ENCODE measurements around the gene RPL27A.

Gene RPL27A

GRCh38 chr11:8701891-8702597, 19.5 kb downstream of the RPL27A start:
- DNase-seq (ENCODE audit: low spot score): no peak

- DNase-seq (ENCODE audit: low spot score): no peak
Observed at GRCh38 chr11:8702598-8702915, 20.0 kb downstream of the RPL27A start.

- no peak for DNase-seq (ENCODE audit: low spot score)
Observed at GRCh38 chr11:8704136-8704535, 21.5 kb downstream of the RPL27A start.

DNA sequence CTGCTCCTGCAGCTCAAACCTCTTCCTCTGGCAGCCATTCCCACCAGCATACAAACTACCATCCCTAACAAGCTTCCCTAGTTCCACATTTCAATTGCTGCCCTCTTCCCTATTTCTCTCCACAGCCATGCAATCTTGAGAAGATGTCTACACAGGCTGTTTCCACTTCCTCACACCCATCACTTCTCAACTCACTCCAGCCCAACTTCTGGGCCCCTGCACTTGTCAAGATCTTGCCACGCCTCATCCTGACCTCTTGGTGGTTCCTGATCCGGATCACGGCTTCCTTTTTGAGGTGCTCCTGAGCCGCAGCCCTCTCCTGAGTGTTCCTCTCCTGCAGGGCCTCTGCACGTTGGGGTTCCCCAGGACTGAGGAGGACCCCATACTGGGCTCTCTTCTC, 22.6 kb downstream of the RPL27A start:
- no peak for DNase-seq (ENCODE audit: low spot score)

DNA sequence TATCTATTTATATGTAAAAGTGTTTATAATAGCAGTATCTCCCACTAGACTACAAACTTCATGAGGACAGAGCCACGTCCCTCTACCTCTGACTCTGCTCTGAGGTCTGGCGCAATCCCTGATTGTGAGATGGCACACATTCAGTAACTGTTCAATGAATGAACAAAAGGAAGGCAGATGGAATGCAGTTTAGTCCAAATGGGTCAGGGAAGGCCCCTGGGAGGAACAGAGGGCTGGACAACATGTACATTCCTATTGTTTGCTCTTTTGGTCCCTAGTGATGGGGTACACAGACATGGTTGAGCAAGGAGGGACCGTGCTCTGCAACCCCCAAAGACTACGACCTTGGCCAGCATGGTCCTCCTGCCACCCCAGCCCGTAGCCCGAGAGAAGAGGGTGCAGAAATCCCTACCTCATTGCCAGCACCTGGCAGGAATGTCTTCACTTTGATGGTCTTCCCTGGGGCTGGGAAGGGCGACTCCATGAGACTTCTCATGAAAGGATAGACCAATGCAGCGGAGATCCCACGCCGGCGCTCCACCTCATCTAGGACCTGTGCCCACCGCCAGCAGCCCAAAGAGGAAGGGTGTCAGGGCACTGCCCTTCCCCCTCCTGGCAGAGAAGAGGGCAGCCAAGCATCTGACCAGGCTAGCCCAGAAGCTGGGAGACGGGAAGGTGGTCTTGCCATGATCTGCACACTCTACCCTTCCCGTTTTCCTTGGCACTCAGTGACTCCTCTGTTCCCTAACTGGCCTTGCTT, 24.3 kb downstream of the RPL27A start:
- DNase-seq (ENCODE audit: low spot score): peak; percentile 62

- peak; percentile 31 for DNase-seq (ENCODE audit: low spot score)
Observed at GRCh38 chr11:8707541-8708191, 25.1 kb downstream of the RPL27A start.

- no peak for DNase-seq (ENCODE audit: low spot score)
Observed at GRCh38 chr11:8709002-8709672, 26.5 kb downstream of the RPL27A start.

GRCh38 chr11:8709777-8710176, 27.2 kb downstream of the RPL27A start:
- DNase-seq (ENCODE audit: low spot score): no peak

GRCh38 chr11:8711895-8712442, 29.4 kb downstream of the RPL27A start:
- no peak for DNase-seq (ENCODE audit: low spot score)

- no peak for DNase-seq (ENCODE audit: low spot score)
Observed at GRCh38 chr11:8712506-8712905, 29.9 kb downstream of the RPL27A start.

DNA sequence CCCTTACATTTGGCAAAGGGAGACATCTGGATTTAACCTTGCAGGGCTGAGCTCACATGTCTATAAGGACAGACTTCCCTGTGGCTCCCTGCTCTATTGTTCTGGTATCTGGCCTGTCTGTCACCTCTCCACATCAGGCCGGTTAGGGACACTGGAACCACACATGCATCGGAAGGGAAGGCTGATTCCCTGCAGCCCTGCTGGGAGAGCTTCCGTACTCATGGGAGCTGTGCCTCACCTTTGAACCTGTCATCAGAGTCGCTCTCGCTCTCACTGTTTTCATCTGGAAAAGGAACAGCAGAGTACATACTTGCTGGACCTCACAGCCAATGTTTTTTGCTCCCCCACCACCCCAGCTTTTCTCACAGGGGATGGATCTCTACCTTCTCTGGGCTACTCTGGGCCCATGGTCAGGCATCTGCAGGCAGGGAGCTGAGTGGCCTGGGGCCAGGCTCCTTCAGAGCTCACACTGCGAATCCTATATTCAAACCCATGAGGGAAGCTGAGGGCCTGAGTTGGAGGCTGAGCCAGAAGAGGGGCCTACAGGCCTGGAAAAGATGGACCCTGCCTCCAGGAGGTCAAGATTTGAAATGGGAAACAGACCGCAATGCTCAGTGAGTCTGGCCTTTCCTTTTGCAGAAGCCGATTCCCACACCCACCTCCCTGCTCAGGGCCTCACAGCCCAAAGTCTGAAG, 31.3 kb downstream of the RPL27A start:
- DNase-seq (ENCODE audit: low spot score): no peak

- DNase-seq (ENCODE audit: low spot score): no peak
Observed at GRCh38 chr11:8714622-8715225, 32.1 kb downstream of the RPL27A start.

DNA sequence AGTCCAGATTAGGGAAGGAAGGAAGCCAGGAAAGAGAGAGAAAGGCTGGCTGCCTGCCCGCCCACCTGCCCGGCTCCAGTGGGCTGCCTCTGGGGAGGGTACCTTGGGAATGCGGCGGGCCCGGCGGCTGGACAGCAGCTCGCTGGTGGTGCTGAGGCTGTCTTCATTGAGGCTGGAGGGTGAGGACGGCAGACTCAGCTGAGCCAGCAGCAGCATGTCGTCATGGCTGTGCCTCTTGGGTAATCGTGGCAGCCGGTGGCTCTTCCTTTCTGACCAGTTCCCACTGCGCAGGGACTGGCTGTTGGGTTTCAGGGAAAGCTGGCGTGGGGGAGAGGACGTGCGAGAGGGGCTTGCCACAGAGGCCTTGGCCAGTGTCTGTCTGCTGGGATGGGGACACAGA, 32.9 kb downstream of the RPL27A start:
- peak; percentile 49 for DNase-seq (ENCODE audit: low spot score)

- DNase-seq (ENCODE audit: low spot score): no peak
Observed at GRCh38 chr11:8717544-8717875, 34.9 kb downstream of the RPL27A start.

DNA sequence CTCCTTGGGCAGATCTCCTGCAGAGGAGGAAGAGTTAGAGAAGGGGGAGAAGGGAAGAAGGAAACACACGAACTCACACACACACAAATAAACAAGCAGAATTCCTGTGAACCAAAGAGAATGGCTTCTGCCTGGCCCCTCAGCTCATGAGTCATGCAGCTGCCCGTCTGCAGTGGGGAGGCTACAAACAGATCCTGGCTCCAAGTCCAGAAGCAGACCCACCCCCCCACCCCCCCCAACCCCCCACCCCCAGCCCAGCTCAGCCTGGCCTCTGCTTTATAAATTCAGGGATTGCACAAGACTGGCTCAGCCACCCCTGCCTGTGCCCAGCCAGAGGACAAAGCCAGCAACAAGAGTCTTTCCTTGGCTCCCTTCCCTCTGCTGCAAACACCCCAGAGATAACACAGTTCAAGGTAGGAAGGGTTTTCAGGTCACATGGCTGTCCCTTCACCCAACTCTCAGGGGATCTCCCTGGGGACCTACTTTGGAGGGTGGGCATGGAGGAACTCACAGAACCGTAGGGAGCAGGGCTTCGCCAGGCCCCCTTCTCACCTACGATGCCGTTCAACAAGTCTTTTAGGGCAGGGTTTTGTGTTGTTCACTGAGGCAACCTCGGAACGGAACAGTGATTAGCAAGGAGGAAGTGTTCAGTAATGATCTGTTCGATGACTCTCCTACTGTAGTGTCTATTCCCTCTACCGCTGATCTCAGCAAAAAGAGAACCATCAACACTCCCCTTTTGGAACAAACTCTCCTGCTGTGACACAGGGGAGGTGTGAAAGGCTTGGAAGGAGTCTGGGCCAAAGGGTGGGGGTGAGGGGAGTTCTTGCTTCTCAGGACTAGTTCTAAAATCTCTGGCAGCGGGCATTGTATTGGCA, 35.5 kb downstream of the RPL27A start:
- DNase-seq (ENCODE audit: low spot score): no peak

DNA sequence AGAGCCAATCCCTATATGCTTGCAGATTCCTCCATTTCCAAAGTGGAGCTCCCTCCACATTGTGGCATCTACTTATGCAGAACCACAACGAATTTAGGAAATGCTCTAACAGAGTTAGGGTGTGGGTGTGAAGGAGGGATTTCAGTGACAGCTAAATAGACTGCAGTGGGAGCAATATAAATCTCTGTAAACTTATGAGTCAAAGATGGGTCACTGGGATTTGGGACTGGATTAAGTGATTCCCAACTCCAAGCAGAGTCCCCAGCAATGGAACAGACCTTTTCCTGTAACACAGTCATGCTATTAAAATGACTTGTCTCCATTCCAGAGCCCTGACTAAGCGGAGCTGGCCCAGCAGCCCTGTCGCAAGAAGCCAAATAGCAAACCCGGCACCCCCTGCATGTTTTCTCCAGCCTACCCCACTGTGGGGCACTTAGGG, 36.6 kb downstream of the RPL27A start:
- peak; percentile 66 for DNase-seq (ENCODE audit: low spot score)

DNA sequence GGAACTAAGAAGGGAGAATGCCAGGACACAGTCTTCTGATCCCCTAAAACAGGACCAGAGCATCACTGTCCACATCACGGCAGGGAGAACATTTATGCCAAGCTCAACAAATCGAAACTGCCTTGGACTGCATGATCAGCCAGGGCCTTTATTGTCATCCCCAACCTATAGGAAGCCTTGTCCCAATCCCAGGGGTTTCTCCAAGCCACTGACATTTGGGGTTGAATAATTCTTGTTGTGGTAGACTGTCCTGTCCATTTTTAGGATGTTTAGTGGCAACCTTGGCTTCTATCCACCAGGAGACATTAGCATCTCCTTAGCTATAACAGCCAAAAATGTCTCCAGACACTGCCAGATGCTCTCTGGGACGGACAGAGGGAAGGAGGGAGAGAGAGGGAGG, 37.1 kb downstream of the RPL27A start:
- no peak for DNase-seq (ENCODE audit: low spot score)

- no peak for DNase-seq (ENCODE audit: low spot score)
Observed at GRCh38 chr11:8720352-8720751, 37.8 kb downstream of the RPL27A start.

DNA sequence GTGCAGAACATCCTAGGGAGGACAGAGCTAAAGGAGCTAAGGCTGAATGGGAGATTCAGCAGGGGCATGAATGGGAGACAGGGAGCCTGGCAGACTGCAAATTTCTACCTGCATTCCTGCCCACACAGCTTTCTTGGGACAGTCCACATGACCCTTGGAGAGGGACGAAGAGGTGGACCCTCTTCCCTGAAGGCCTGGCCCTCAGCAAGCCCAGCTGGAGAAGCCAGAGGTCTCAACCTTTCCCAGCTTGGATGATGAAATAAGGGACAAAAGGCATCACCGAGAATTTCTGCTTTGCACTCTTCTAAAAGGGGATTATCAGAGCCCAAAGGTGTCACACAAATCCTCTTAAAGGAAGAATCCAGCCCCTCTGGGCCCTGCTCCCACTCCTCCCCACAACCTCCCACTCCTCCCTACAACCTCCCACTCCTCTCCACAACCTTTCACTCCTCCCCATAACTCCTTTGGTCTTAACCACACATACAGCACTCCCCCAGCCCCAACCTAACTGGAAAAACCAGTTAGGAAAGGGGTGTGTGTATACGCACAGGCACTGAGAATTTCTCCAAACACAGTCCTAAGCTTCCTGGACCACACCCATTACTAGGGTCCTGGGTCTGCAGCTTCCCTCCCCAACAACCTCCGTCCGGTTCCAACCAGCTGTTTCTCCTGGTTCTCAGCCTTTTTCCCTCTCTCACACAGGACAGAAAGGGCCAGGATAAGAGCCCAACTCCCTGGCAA, 38.4 kb downstream of the RPL27A start:
- DNase-seq (ENCODE audit: low spot score): no peak
